Tibial nerve (tissue), 4 donors: Measurements from ENCODE around the gene CHRNA9. TPM values are rescaled to one million over a fixed set of nuclear protein-coding genes. Genes with fewer than 3 reads are reported as not detected.

Experiments used
- DNase-seq, 2 donors: peaks; one replicate each; pipeline ENCODE4 v3.0.0-alpha.2; 2019; ENCODE audit warnings: low spot score in 2 of 2
- H3K27ac ChIP-seq, 4 donors: fragments of 200-600 bp; sonication (generic) in 3 of 4; one replicate each; pipeline ENCODE4 v1.5.1; 2017 to 2019; ENCODE audit warnings: mild to moderate bottlenecking in 1 of 4
- H3K27me3 ChIP-seq, 2 donors: fragments of 200-600 bp; sonication (generic) in 1 of 2; one replicate each; pipeline versions ENCODE4 v1.5.1 to v1.6.0; 2017 to 2019
- H3K36me3 ChIP-seq, 3 donors: fragments of 200-600 bp; sonication (generic); one replicate each; pipeline ENCODE4 v1.5.1; 2018 to 2019
- H3K4me1 ChIP-seq, 4 donors: fragments of 200-600 bp; sonication (generic) in 3 of 4; one replicate each; pipeline ENCODE4 v1.5.1; 2017 to 2019
- H3K4me3 ChIP-seq, 4 donors: fragments of 200-600 bp; sonication (generic) in 3 of 4; one replicate each; pipeline ENCODE4 v1.5.1; 2017 to 2019; ENCODE audit warnings: mild to moderate bottlenecking in 1 of 4, moderate library complexity in 1 of 4
- H3K9me3 ChIP-seq, 4 donors: fragments of 200-600 bp; sonication (generic) in 3 of 4; one replicate each; pipeline ENCODE4 v1.5.1; 2017 to 2019
- CTCF ChIP-seq, 5 experiments: fragments of 200-600 bp in 3 of 5; fragments of 450-650 bp in 2 of 5; sonication (generic) in 3 of 5; IDR thresholded peaks; one replicate each; pipeline ENCODE4 v1.5.1; 2016 to 2019; ENCODE audit warnings: antibody characterized with exemption in 5 of 5, mild to moderate bottlenecking in 3 of 5, moderate library complexity in 2 of 5
- EP300 ChIP-seq, 2 donors: sonication (generic); formaldehyde crosslinking; IDR thresholded peaks; one replicate each; pipeline ENCODE4 v1.6.1; 2017; ENCODE audit warnings: antibody characterized with exemption in 2 of 2, mild to moderate bottlenecking in 1 of 2
- POLR2A ChIP-seq, 2 donors: fragments of 450-650 bp; IDR thresholded peaks; one replicate each; pipeline ENCODE4 v1.6.1; 2017; ENCODE audit warnings: antibody characterized with exemption in 2 of 2, mild to moderate bottlenecking in 2 of 2, moderate library complexity in 2 of 2
- WGBS, 2 donors: methylation state at CpG; one replicate each; pipeline ENCODE4 v1.1.5; 2018; 5-methylcytosine and 5-hydroxymethylcytosine counted together
- total RNA-seq, 4 donors: library from RNA; depleted of rRNA; stranded (reverse); fragments of >200 nt; gene quantifications; one replicate each; pipeline ENCODE4 v1.1.0, GENCODE V29; 2016

The CHRNA9 gene
- total RNA-seq, 4 donors from 2014 or later: not detected

- Histone ChIP-seq H3K9me3 (no peaks in the 10 kb centered on the region), H3K27me3 (no peaks in the 10 kb centered on the region), H3K4me1 (no peaks in the 10 kb centered on the region), H3K27ac (no peak overlapping the region), H3K4me3 (no peak overlapping the region), H3K36me3 (no peaks in the 10 kb centered on the region)
- 89 to 95% methylated on average over 3 of the region's 3 CpGs for WGBS, 2 donors
- no peak for DNase-seq
- TF ChIP-seq EP300 (IDR thresholded peaks at IDR 0.05) (no peak), CTCF (IDR thresholded peaks at IDR 0.05) (no peak), POLR2A (IDR thresholded peaks at IDR 0.05) (no peak)
Observed at GRCh38 chr4:40373636-40374035, 38.5 kb downstream of the CHRNA9 start.

GRCh38 chr4:40375095-40375494 lies 40.0 kb downstream of the CHRNA9 start:
- no peak overlapping the region for H3K27ac ChIP-seq
- TF ChIP-seq EP300 (IDR thresholded peaks at IDR 0.05): no peak
- H3K27me3 ChIP-seq: no peaks in the 10 kb centered on the region
- no peaks in the 10 kb centered on the region for H3K9me3 ChIP-seq
- no peak for DNase-seq
- no peak overlapping the region for H3K4me3 ChIP-seq
- WGBS, 2 donors: 88 to 92% methylated on average over 10 of the region's 10 CpGs
- no peaks in the 10 kb centered on the region for H3K36me3 ChIP-seq
- no peaks in the 10 kb centered on the region for H3K4me1 ChIP-seq

- WGBS, 2 donors: 96 to 97% methylated on average over 2 of the region's 2 CpGs
- no peaks in the 10 kb centered on the region for H3K9me3 ChIP-seq
- H3K36me3 ChIP-seq: no peaks in the 10 kb centered on the region
- DNase-seq: no peak
- H3K4me1 ChIP-seq: no peaks in the 10 kb centered on the region
- no peaks in the 10 kb centered on the region for H3K27me3 ChIP-seq
- no peak overlapping the region for H3K4me3 ChIP-seq
- TF ChIP-seq EP300 (IDR thresholded peaks at IDR 0.05): no peak
- no peak for TF ChIP-seq CTCF (IDR thresholded peaks at IDR 0.05)
- no peak for TF ChIP-seq POLR2A (IDR thresholded peaks at IDR 0.05)
- no peak overlapping the region for H3K27ac ChIP-seq
Observed at GRCh38 chr4:40375620-40376019, 40.5 kb downstream of the CHRNA9 start.

- Histone ChIP-seq H3K4me3 (no peak overlapping the region), H3K27me3 (no peaks in the 10 kb centered on the region), H3K36me3 (no peaks in the 10 kb centered on the region), H3K4me1 (no peaks in the 10 kb centered on the region), H3K9me3 (no peaks in the 10 kb centered on the region), H3K27ac (no peak overlapping the region)
- no peak for DNase-seq
- TF ChIP-seq EP300 (IDR thresholded peaks at IDR 0.05): no peak
- no peak for TF ChIP-seq POLR2A (IDR thresholded peaks at IDR 0.05)
- no peak for TF ChIP-seq CTCF (IDR thresholded peaks at IDR 0.05)
- 74 to 84% methylated on average over 7 of the region's 7 CpGs for WGBS, 2 donors
Observed at GRCh38 chr4:40377512-40378365, 42.6 kb downstream of the CHRNA9 start.

GRCh38 chr4:40378619-40379018 lies 43.5 kb downstream of the CHRNA9 start:
- H3K27me3 ChIP-seq: no peaks in the 10 kb centered on the region
- TF ChIP-seq CTCF (IDR thresholded peaks at IDR 0.05) (no peak), POLR2A (IDR thresholded peaks at IDR 0.05) (no peak), EP300 (IDR thresholded peaks at IDR 0.05) (no peak)
- no peaks in the 10 kb centered on the region for H3K36me3 ChIP-seq
- no peaks in the 10 kb centered on the region for H3K9me3 ChIP-seq
- WGBS, 2 donors: 42 to 53% methylated on average over 2 of the region's 2 CpGs
- no peak for DNase-seq
- no peak overlapping the region for H3K27ac ChIP-seq
- no peak overlapping the region for H3K4me3 ChIP-seq
- no peaks in the 10 kb centered on the region for H3K4me1 ChIP-seq
